ENCODE results near the gene CDR2L.
"Not testable (repeated sequence)": the region's sequence is repeated elsewhere in the genome, so short reads cannot be mapped to it uniquely, and the experiment has no call there.

CDR2L gene

DNA sequence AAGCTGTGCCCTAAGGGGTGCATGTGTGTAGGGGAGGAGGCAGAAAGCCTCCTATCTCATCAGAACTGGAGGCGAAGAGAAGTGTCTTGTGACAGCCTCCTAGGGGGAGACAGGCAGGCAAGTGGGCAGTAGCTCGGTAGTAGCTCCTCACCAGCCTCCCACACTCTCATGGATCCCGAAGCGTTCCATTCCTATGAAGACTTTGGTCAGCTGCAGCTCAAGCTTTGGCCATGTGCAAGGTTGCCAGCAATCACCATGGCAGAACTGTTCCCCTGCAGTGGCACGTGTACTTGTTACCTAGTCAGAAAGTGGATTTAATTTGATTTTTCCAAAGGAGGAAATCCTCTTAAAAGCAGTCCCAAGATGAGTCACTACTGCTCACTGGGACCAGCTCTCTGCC lies 31.7 kb downstream of the CDR2L start:
- TF ChIP-seq CTCF (IDR thresholded peaks at IDR 0.05; ENCODE audit: borderline replicate concordance, control extremely low read depth, extremely low read depth, insufficient read depth, missing control alignments), result no peak
- in situ Hi-C loops (cut with MboI; ENCODE audit: low sequenced_read_pairs, unreplicated experiment), result no loop called here
- no peak for DNase-seq (ENCODE audit: low spot score)

DNA sequence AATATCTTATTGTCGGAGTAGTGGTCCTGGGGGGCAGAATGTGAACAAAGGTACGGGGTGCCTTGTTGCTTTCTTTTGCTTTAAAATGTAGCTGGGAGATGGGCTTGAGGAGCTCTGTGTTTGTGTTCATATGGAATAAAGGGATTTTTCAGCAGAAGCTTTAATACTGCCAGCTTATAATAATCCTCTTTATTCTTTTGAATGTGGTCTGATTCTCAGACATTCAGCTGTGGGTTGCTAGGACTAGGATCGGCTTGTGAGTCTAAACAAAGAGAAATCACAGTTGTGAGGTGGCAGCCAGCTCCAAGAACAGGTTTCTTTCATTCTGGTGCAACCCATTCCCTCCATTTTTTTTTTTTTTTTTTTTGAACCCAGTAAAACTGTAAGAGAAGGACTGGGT lies 32.3 kb downstream of the CDR2L start:
- in situ Hi-C loops (cut with MboI; ENCODE audit: low sequenced_read_pairs, unreplicated experiment), result no loop called here
- DNase-seq (ENCODE audit: low spot score), result no peak
- TF ChIP-seq CTCF (IDR thresholded peaks at IDR 0.05; ENCODE audit: borderline replicate concordance, control extremely low read depth, extremely low read depth, insufficient read depth, missing control alignments), result no peak

DNA sequence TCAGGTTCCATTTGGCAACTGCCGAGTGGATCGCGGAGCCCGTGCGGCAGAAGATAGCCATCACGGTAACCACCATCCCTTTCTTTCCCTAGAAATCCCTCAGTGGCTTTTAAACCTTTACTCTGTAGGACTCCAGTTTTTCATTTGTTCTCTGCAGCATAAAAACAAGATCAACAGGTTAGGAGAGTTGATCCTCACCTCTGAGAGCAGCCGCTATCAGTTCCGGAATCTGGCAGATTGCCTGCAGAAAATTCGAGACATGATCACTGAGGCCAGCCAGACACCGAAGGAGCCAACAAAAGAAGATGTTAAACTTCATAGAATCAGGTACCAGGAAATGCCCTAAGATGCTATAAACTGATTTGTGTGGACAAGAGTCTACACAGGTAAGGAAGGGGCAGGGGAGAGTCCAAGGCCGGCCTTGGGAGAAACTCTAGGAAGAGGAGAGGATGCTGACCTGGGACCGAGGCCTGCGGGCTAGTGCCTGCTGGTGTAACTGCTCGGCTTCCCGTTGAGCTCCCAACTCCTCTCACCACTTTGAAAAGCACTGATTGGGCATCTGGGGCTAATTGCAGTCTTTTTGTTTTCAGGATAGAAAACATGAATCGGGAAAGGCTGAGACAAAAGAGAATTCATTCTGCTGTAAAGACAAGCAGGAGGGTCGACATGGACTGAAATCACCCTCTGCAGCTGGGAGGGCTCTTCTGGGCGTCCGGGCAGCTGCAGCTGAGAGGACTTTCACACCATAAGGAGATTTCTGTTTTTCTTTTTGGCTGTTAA lies 33.1 kb downstream of the CDR2L start:
- no peak for TF ChIP-seq CTCF (IDR thresholded peaks at IDR 0.05; ENCODE audit: borderline replicate concordance, control extremely low read depth, extremely low read depth, insufficient read depth, missing control alignments)
- no peak for DNase-seq (ENCODE audit: low spot score)
- in situ Hi-C loops (cut with MboI; ENCODE audit: low sequenced_read_pairs, unreplicated experiment), result no loop called here

DNA sequence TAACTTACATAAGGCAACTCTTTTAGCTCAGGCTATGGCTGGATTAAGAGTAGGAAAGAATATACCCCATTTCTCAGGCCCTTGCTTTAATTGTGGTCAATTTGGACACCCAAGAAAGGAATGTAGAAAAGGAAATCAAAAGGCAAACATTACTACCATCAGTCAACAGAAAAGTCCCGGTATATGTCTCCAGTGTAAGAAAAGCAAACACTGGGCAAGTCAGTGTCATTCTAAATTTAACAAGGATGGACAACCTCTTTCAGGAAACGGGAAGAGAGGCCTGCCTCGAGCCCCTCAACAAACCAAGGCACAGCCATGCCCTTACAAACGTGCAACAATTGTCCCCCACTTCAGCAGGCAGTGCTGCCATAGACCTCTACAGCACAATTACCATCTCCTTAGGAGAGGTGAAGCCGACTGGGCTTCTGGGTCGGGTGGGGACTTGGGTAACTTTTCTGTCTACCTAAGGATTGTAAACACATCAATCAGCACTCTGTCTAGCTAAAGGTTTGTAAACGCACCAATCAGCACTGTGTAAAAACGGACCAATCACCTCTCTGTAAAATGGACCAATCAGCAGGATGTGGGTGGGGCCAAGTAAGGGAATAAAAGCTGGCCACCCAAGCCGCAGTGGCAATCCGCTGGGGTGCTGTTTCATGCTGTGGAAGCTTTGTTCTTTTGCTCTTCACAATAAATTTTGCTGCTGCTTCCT lies 37.4 kb downstream of the CDR2L start:
- no peak for TF ChIP-seq CTCF (IDR thresholded peaks at IDR 0.05; ENCODE audit: borderline replicate concordance, control extremely low read depth, extremely low read depth, insufficient read depth, missing control alignments)
- no peak for DNase-seq (ENCODE audit: low spot score)
- in situ Hi-C loops (cut with MboI; ENCODE audit: low sequenced_read_pairs, unreplicated experiment), result no loop called here

DNA sequence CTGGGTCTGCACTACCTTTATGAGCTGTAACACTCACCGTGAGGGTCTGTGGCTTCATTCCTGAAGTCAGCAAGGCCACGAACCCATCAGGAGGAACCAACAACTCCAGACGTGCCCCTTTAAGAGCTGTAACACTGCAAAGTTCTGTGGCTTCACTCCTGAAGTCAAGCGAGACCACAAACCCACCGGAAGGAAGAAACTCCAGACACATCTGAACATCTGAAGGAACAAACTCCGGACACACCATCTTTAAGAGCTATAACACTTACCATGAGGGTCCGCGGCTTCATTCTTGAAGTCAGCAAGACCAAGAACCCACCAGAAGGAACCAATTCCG lies 37.9 kb downstream of the CDR2L start:
- DNase-seq (ENCODE audit: low spot score); in situ Hi-C loops (cut with MboI; ENCODE audit: low sequenced_read_pairs, unreplicated experiment): not testable (repeated sequence)

- DNase-seq (ENCODE audit: low spot score); in situ Hi-C loops (cut with MboI; ENCODE audit: low sequenced_read_pairs, unreplicated experiment): not testable (repeated sequence)
These were observed 39.2 kb downstream of the CDR2L start for GRCh38 chr17:75026650-75027049.

DNA sequence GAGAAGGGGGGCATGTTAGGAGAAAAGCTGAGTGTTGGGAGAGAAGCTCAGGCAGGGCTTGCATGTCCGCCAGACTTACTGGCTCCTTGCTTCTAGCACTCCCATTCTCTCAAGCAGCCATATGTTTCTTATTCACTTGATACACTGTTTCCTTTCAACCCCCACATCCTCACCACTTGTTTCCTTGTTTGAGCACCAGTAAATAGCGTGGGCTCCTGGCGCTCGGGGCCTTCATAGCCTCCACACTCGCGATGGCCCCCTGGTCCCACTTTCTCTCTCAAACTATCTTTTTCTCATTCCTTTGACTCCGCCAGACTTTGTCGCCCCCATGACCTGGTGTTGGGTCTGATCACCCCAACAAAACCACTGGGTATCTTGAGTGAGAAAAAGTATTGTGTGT lies 42.7 kb downstream of the CDR2L start:
- DNase-seq (ENCODE audit: low spot score), result no peak
- in situ Hi-C loops (cut with MboI; ENCODE audit: low sequenced_read_pairs, unreplicated experiment), result no loop called here
- no peak for TF ChIP-seq CTCF (IDR thresholded peaks at IDR 0.05; ENCODE audit: borderline replicate concordance, control extremely low read depth, extremely low read depth, insufficient read depth, missing control alignments)
